ENCODE results near the gene SPTB.

SPTB gene

GRCh38 chr14:64816221-64816783, 63.4 kb downstream of the SPTB start:
- peak; percentile 25 for DNase-seq

- DNase-seq = peak; percentile 31
Measured at GRCh38 chr14:64815257-64815656, 64.5 kb downstream of the SPTB start.

GRCh38 chr14:64812412-64812811, 67.3 kb downstream of the SPTB start:
- DNase-seq = peak; percentile 77

GRCh38 chr14:64811676-64812075, 68.0 kb downstream of the SPTB start:
- DNase-seq = no peak

GRCh38 chr14:64808449-64808848, 71.3 kb downstream of the SPTB start:
- no peak for DNase-seq

- DNase-seq = no peak
Measured at GRCh38 chr14:64807551-64807950, 72.2 kb downstream of the SPTB start.

- no peak for DNase-seq
Measured at GRCh38 chr14:64806862-64807495, 72.7 kb downstream of the SPTB start.

GRCh38 chr14:64806202-64806861, 73.4 kb downstream of the SPTB start:
- DNase-seq = no peak

- peak; percentile 61 for DNase-seq
Measured at GRCh38 chr14:64805646-64806045, 74.1 kb downstream of the SPTB start.

GRCh38 chr14:64804754-64805260, 74.9 kb downstream of the SPTB start:
- DNase-seq = peak; percentile 32

GRCh38 chr14:64801800-64802199, 77.9 kb downstream of the SPTB start:
- DNase-seq = peak; percentile 75

- DNase-seq = no peak
Measured at GRCh38 chr14:64801046-64801445, 78.7 kb downstream of the SPTB start.

- DNase-seq = no peak
Measured at GRCh38 chr14:64800000-64800399, 79.7 kb downstream of the SPTB start.

- DNase-seq = no peak
Measured at GRCh38 chr14:64799555-64799954, 80.2 kb downstream of the SPTB start.

GRCh38 chr14:64796369-64796768, 83.3 kb downstream of the SPTB start:
- DNase-seq = no peak

GRCh38 chr14:64795921-64796320, 83.8 kb downstream of the SPTB start:
- DNase-seq = no peak

- DNase-seq = no peak
Measured at GRCh38 chr14:64795211-64795610, 84.5 kb downstream of the SPTB start.

- DNase-seq = no peak
Measured at GRCh38 chr14:64792871-64793560, 86.7 kb downstream of the SPTB start.

GRCh38 chr14:64792231-64792630, 87.5 kb downstream of the SPTB start:
- DNase-seq = no peak

GRCh38 chr14:64790478-64790877, 89.2 kb downstream of the SPTB start:
- no peak for DNase-seq

GRCh38 chr14:64789696-64790095, 90.0 kb downstream of the SPTB start:
- no peak for DNase-seq

- no peak for DNase-seq
Measured at GRCh38 chr14:64788706-64789105, 91.0 kb downstream of the SPTB start.

GRCh38 chr14:64787619-64788018, 92.1 kb downstream of the SPTB start:
- DNase-seq = no peak
